IMR-90 (cell line): ENCODE measurements around the gene TTI1. TPM values are rescaled to one million over a fixed set of nuclear protein-coding genes. Genes with fewer than 3 reads are reported as not detected.

Source experiments
- ATAC-seq: fragments of 200-7000 bp; cut with Tn5 transposase; 2 replicates; pipeline ENCODE4 v1.9.1; 2020; ENCODE audit warnings: low read depth, mild to moderate bottlenecking, moderate library complexity
- BruUV-seq: library from RNA; stranded (reverse); fragments of 400-500 nt; replicated peaks from 2 replicates; lab custom pipeline; 2021; lab: Mats Ljungman, UMichigan
- CTCF ChIA-PET: fragments of 300-600 bp; formaldehyde crosslinking; extraction: SDS; loops from one replicate; lab custom pipeline; 2021; ENCODE audit warnings: antibody characterized with exemption; lab: Yijun Ruan, JAX
- POLR2A ChIA-PET: fragments of 300-600 bp; sonication (Branson Sonifier 250); formaldehyde crosslinking; loops from one replicate; lab custom pipeline; 2022; ENCODE audit warnings: antibody characterized with exemption; ENCODE audit not compliant: unreplicated experiment; lab: Charles Lee
- DNase-seq: peaks from one replicate; pipeline ENCODE4 v3.0.0; 2013
- H2AFZ ChIP-seq: replicated peaks from 2 replicates; pipeline ENCODE3; 2013; ENCODE audit warnings: low read length, mild to moderate bottlenecking; ENCODE audit not compliant: poor library complexity
- H2AK5ac ChIP-seq: 2 replicates; pipeline ENCODE4 v1.6.1; 2013; ENCODE audit warnings: low read depth, low read length, inconsistent platforms
- H2AK9ac ChIP-seq: replicated peaks from 2 replicates; pipeline ENCODE3; 2013; ENCODE audit warnings: mild to moderate bottlenecking, low read depth, low read length, moderate library complexity; ENCODE audit not compliant: poor library complexity
- H2BK120ac ChIP-seq: 2 replicates; pipeline ENCODE4 v1.6.1; 2013; ENCODE audit warnings: low read depth, low read length, inconsistent platforms
- H2BK15ac ChIP-seq: 3 replicates; pipeline ENCODE4 v1.6.1; 2013; ENCODE audit warnings: low read depth, low read length, inconsistent platforms
- H2BK20ac ChIP-seq: 2 replicates; pipeline ENCODE4 v1.6.1; 2013; ENCODE audit warnings: low read depth, mild to moderate bottlenecking, inconsistent platforms, low read length, moderate library complexity
- H2BK5ac ChIP-seq: 2 replicates; pipeline ENCODE4 v1.6.1; 2013; ENCODE audit warnings: mild to moderate bottlenecking, low read depth, low read length, inconsistent platforms; ENCODE audit not compliant: poor library complexity, severe bottlenecking
- H3K14ac ChIP-seq: replicated peaks from 2 replicates; pipeline ENCODE4 v1.6.1; 2013; ENCODE audit warnings: low read depth, low read length, inconsistent platforms
- H3K18ac ChIP-seq: 2 replicates; pipeline ENCODE4 v1.6.1; 2013; ENCODE audit warnings: low read depth, low read length, control low read depth
- H3K23ac ChIP-seq: 2 replicates; pipeline ENCODE4 v1.6.1; 2013; ENCODE audit warnings: low read depth, low read length, inconsistent platforms
- H3K27ac ChIP-seq: 2 replicates; pipeline ENCODE4 v1.5.1; 2013; ENCODE audit warnings: mild to moderate bottlenecking, control low read depth, low read length; ENCODE audit not compliant: insufficient read depth
- H3K27me3 ChIP-seq: 2 replicates; pipeline ENCODE4 v1.6.1; 2013; ENCODE audit warnings: low read length; ENCODE audit not compliant: control insufficient read depth, insufficient read depth
- H3K36me3 ChIP-seq: 2 replicates; pipeline ENCODE4 v1.6.1; 2013; ENCODE audit warnings: low read length, mixed read lengths; ENCODE audit not compliant: control insufficient read depth, insufficient read depth
- H3K4ac ChIP-seq: 2 replicates; pipeline ENCODE4 v1.6.1; 2013; ENCODE audit warnings: low read depth, low read length, inconsistent platforms
- H3K4me1 ChIP-seq: 2 replicates; pipeline ENCODE4 v1.6.1; 2013; ENCODE audit warnings: low read length, mixed read lengths; ENCODE audit not compliant: control insufficient read depth, insufficient read depth
- H3K4me2 ChIP-seq: 2 replicates; pipeline ENCODE4 v1.6.1; 2013; ENCODE audit warnings: low read depth, mild to moderate bottlenecking, control low read depth, low read length, moderate library complexity
- H3K4me3 ChIP-seq: 2 replicates; pipeline ENCODE4 v1.5.1; 2013; ENCODE audit warnings: low read depth, mild to moderate bottlenecking, control low read depth, low read length, moderate library complexity; ENCODE audit not compliant: insufficient read depth
- H3K56ac ChIP-seq: 2 replicates; pipeline ENCODE4 v1.6.1; 2013; ENCODE audit warnings: low read length, inconsistent platforms; ENCODE audit not compliant: insufficient read depth; ENCODE audit errors: extremely low read depth
- H3K79me1 ChIP-seq, 2 experiments: 2 replicates each; pipeline ENCODE4 v1.6.1; 2013; ENCODE audit warnings: low read length in 2 of 2, inconsistent platforms in 1 of 2, low read depth in 1 of 2
- H3K9ac ChIP-seq: 2 replicates; pipeline ENCODE4 v1.6.1; 2013; ENCODE audit warnings: low read depth, low read length, control low read depth
- H3K9me1 ChIP-seq: 2 replicates; pipeline ENCODE4 v1.6.1; 2013; ENCODE audit warnings: low read length, inconsistent platforms; ENCODE audit not compliant: insufficient read depth
- H3K9me3 ChIP-seq: 2 replicates; pipeline ENCODE4 v1.6.1; 2013; ENCODE audit warnings: low read length; ENCODE audit not compliant: control insufficient read depth, insufficient read depth
- H4K20me1 ChIP-seq: 2 replicates; pipeline ENCODE4 v1.6.1; 2013; ENCODE audit warnings: low read length, inconsistent platforms; ENCODE audit not compliant: insufficient read depth
- H4K5ac ChIP-seq: 2 replicates; pipeline ENCODE4 v1.6.1; 2013; ENCODE audit warnings: mild to moderate bottlenecking, low read depth, low read length, control low read depth
- H4K8ac ChIP-seq, 2 experiments: 2 replicates each; pipeline ENCODE4 v1.6.1; 2013; ENCODE audit warnings: low read depth in 2 of 2, low read length in 2 of 2, control low read depth in 1 of 2, inconsistent platforms in 1 of 2
- H4K91ac ChIP-seq: 2 replicates; pipeline ENCODE4 v1.6.1; 2013; ENCODE audit warnings: low read depth, low read length, inconsistent platforms; ENCODE audit not compliant: insufficient read depth
- MXI1 ChIP-seq: IDR thresholded peaks from 2 replicates; pipeline ENCODE4 v1.6.1; 2012; ENCODE audit warnings: low read depth, mild to moderate bottlenecking, low read length, moderate library complexity, borderline replicate concordance
- POLR2A ChIP-seq: IDR thresholded peaks from 2 replicates; pipeline ENCODE4 v1.6.1; 2012; ENCODE audit warnings: mild to moderate bottlenecking, low read depth, low read length
- SMC3 ChIP-seq: fragments of 150-350 bp; IDR thresholded peaks from 2 replicates; pipeline ENCODE4 v1.6.1; 2016; ENCODE audit warnings: low read depth, mild to moderate bottlenecking, antibody characterized with exemption, low read length, moderate library complexity
- WGBS, 2 experiments: methylation state at CpG; one replicate each; pipeline versions ENCODE4 v1.1.5 to v1.1.7; 2013; ENCODE audit warnings: missing lambda C conversion rate in 2 of 2; ENCODE audit not compliant: insufficient read length in 1 of 2; ENCODE audit errors: extremely low coverage in 2 of 2; 5-methylcytosine and 5-hydroxymethylcytosine counted together
- dilution Hi-C: fragments of 300-500 bp; cut with HindIII; formaldehyde crosslinking; loops from one replicate; pipeline ENCODE4 v1.14.3; 2018; ENCODE audit warnings: low sequenced_read_pairs; ENCODE audit not compliant: unreplicated experiment
- in situ Hi-C: fragments of 300-500 bp; cut with MboI; formaldehyde crosslinking; loops from 3 replicates; pipeline ENCODE4 v1.14.3; 2019; ENCODE audit warnings: low sequenced_read_pairs, inconsistent platforms, mixed read lengths
- intact Hi-C: fragments of 100-400 bp; cut with micrococcal nuclease; formaldehyde crosslinking; loops from 2 replicates; pipeline ENCODE4 v1.10.0; 2022
- polyA plus RNA-seq, 3 experiments: library from polyadenylated mRNA; depleted of rRNA; stranded (reverse); fragments of >200 nt; gene quantifications; 2 replicates each; pipeline ENCODE4 v1.2.3, GENCODE V29; 2012; ENCODE audit warnings: low replicate concordance in 1 of 3
- total RNA-seq: library from RNA; depleted of rRNA; stranded (reverse); fragments of >200 nt; gene quantifications from 2 replicates; pipeline ENCODE4 v1.2.3, GENCODE V29; 2012
- TF ChIP-seq, protein P1 (sequence below): conservative IDR thresholded peaks from 2 replicates; pipeline ENCODE4 v1.5.1; 2012; ENCODE audit warnings: mild to moderate bottlenecking, low read depth, low read length, improper control_type of control experiment

TTI1 gene
- total and polyA plus RNA-seq, 2 of the 4 experiments (the other 2 are of a cell fraction), result 12.5 to 17.6 TPM

DNA sequence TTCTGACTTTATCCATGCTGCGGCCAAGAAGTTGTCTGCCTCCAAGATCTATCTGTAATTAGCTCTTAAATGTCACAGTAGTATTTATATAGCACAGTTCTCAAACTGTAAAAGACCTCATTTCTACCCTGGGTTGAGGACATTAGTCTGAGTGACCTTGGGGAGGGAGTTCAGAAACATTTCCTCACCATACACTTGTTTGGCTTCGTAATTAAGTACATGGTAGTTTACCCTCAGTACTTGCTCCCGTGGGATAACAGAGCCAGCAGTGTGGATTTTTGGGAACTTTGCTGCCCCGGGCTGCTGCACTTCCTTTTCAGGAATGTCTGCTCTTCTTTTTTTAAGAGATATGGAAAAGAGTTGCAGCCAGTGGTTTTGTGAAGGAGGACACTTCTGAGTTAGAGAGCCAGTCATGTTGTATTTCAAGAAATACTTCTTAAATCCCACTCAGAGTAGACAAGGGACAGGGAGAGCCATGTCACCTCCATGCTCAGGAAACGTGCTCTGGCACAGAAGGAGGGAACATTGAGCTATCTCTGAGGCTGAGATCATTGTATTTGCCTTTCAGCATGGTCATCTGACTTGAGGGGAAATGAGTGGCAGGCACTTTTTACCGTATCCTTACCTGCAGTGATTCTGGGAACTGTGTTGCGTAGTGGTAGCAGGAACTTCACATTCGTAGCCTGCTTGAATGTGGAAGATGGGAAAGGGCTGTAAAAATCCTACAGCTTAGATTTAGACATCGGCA lies 33.9 kb upstream of the TTI1 start:
- no TSS peak for BruUV-seq
- Histone ChIP-seq H3K4me3 (no peak overlapping the region), H4K20me1 (no peaks in the 10 kb centered on the region), H2AK5ac (no peak overlapping the region), H3K9ac (no peak overlapping the region), H3K14ac (no peak overlapping the region), H3K18ac (no peak overlapping the region), H3K9me3 (no peaks in the 10 kb centered on the region), H3K23ac (no peak overlapping the region), H3K79me1 (peaks cover 15 to 38% of the 10 kb centered on the region in 2 experiments; a peak in 3 of 4 replicates), H3K9me1 (peaks cover 4% of the 10 kb centered on the region; the same call in 1 of the 2 replicates), H2BK120ac (no peak overlapping the region), H3K4me2 (no peak overlapping the region), H3K56ac (no peak overlapping the region), H4K5ac (no peak overlapping the region; the same call in 1 of the 2 replicates), H2BK20ac (no peak overlapping the region), H3K27ac (no peak overlapping the region), H3K4me1 (0 out of 2 replicates have a peak, but pooled peaks cover 2% of the 10 kb centered on the region), H2BK15ac (no peak overlapping the region), H4K8ac (no peak overlapping the region), H2BK5ac (no peak overlapping the region), H3K36me3 (peaks cover 48% of the 10 kb centered on the region), H2AK9ac (no peak overlapping the region), H4K91ac (no peak overlapping the region), H2AFZ (no peak overlapping the region), H3K27me3 (no peaks in the 10 kb centered on the region), H3K4ac (no peak overlapping the region)
- dilution Hi-C loops (no loop called here), intact Hi-C loops (no loop called here), in situ Hi-C loops (loop anchor here (10.0 kb wide), 1 partner anchor 238 kb away; the partner anchor contains the start of gene BPI)
- ChIA-PET POLR2A (no interaction called here), CTCF (no interaction called here)
- 94% methylated on average over 2 of the region's 9 CpGs; no CpG with 5 or more reads in 1 of the 2 experiments for WGBS, 2 experiments
- no peak for TF ChIP-seq POLR2A
- TF ChIP-seq, protein P1, sequence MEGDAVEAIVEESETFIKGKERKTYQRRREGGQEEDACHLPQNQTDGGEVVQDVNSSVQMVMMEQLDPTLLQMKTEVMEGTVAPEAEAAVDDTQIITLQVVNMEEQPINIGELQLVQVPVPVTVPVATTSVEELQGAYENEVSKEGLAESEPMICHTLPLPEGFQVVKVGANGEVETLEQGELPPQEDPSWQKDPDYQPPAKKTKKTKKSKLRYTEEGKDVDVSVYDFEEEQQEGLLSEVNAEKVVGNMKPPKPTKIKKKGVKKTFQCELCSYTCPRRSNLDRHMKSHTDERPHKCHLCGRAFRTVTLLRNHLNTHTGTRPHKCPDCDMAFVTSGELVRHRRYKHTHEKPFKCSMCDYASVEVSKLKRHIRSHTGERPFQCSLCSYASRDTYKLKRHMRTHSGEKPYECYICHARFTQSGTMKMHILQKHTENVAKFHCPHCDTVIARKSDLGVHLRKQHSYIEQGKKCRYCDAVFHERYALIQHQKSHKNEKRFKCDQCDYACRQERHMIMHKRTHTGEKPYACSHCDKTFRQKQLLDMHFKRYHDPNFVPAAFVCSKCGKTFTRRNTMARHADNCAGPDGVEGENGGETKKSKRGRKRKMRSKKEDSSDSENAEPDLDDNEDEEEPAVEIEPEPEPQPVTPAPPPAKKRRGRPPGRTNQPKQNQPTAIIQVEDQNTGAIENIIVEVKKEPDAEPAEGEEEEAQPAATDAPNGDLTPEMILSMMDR, result no peak
- TF ChIP-seq MXI1, result no peak
- no peak for TF ChIP-seq SMC3
- DNase-seq (no peak), ATAC-seq (no peak)
